ENCODE measurements around the gene GOLGA1. TPM values are rescaled to one million over a fixed set of nuclear protein-coding genes. Genes with fewer than 3 reads are reported as not detected.

The GOLGA1 gene
- total and polyA plus RNA-seq, 2 of the 13 experiments (the other 11 are each of a cell fraction or from before 2014, with no cell fraction given) = 12.7 to 15.9 TPM

DNA sequence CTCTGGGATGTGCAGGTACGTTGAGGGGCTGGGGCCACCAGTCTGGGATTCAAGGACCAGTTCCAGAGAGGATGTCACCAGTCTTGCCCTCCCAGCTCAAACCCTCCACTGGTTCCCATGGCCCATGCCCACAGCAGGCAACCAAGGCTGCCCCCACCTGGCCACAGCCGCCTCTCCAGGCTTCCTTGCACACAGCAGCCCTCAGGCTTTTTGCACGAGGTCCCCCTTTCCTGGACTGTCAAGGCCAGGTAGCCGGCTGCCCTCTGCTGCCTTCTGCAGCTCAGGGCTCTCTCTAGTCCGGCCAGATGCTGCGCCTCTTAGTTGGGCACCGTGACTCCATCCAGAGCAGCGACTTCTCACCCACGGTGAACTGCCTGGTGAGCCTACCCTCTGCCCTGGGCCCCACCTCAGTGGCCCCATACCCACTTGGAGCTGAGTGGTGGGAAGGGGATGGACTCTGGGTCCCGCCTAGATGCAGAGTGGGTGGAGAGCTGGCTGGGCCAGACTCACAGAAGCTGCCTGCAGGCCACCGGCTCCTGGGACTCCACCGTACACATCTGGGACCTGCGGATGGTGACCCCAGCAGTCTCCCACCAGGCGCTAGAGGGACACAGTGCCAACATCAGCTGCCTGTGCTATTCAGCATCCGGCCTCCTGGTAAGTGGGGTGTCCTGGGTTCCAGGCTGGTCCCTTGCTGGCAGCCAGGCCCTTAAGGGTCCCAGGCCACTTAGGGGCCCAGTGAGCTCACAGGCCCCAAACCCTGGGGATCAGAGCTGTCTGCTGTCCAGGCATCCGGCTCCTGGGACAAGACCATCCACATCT is 84.7 kb downstream of the GOLGA1 start:
- peaks cover 47% of the 10 kb centered on the region for H3K4me1 ChIP-seq (ENCODE audit: insufficient read depth, low read length)
- FAIRE-seq (no peak), ATAC-seq (peak; percentile 62), DNase-seq (ENCODE audit: low spot score) (peak; percentile 59)
- intact Hi-C loops (cut with micrococcal nuclease; ENCODE audit: unreplicated experiment) (no loop called here), in situ Hi-C loops (cut with HindIII; ENCODE audit: extremely low pct_ligation_motif_present, low pct_unique_long_range_greater_than_20kb) (no loop called here)
- ChIA-PET CTCF (ENCODE audit: low intra/inter-chr PET ratio, low total read pairs) (interaction anchor here (1.2 to 1.4 kb wide), 2 partner anchors 81 to 84 kb away, joined by 10 to 16 read pairs; no protein-coding TSS in a partner anchor), POLR2A (interaction anchor here (0.6 to 4.2 kb wide), 10 partner anchors 15 to 85 kb away, joined by 3 to 39 read pairs (median 3); partner anchors contain the start of genes NR6A1 and OLFML2A)
- no peaks in the 10 kb centered on the region; a peak in 2 of 5 replicates for H3K27me3 ChIP-seq (ENCODE audit: control insufficient read depth in 1 of 2, insufficient read depth in 2 of 2, low read length in 2 of 2)
- H3K4me3 ChIP-seq (replicated peaks in 1 of 3; ENCODE audit: insufficient read depth in 1 of 3, low read depth in 2 of 3, low read length in 3 of 3) = no peak overlapping the region
- H3K36me3 ChIP-seq (replicated peaks in 1 of 2; ENCODE audit: control insufficient read depth in 1 of 2, insufficient read depth in 2 of 2, low read length in 2 of 2) = peaks cover 17 to 37% of the 10 kb centered on the region in 2 experiments
- H3K9ac ChIP-seq (ENCODE audit: insufficient read depth, low read depth, low read length) = no peak overlapping the region
- no TSS peak for BruUV-seq (replicated peaks)
- peaks cover 24% of the 10 kb centered on the region for H3K79me2 ChIP-seq (ENCODE audit: insufficient read depth, low read length)
- no peak overlapping the region for H2AFZ ChIP-seq (ENCODE audit: low read length)
- no peak overlapping the region for H3K27ac ChIP-seq (ENCODE audit: extremely low read length, insufficient read depth, low read length)
- 50% methylated on average over 9 of the region's 16 CpGs for WGBS (ENCODE audit: low lambda C conversion rate)
- H4K20me1 ChIP-seq (ENCODE audit: insufficient read depth, low read length) = peaks cover 39% of the 10 kb centered on the region
- no peaks in the 10 kb centered on the region for H3K9me3 ChIP-seq (ENCODE audit: low read length)
- no peak overlapping the region for H3K4me2 ChIP-seq (ENCODE audit: low read depth, low read length)
- TF ChIP-seq, protein P1, sequence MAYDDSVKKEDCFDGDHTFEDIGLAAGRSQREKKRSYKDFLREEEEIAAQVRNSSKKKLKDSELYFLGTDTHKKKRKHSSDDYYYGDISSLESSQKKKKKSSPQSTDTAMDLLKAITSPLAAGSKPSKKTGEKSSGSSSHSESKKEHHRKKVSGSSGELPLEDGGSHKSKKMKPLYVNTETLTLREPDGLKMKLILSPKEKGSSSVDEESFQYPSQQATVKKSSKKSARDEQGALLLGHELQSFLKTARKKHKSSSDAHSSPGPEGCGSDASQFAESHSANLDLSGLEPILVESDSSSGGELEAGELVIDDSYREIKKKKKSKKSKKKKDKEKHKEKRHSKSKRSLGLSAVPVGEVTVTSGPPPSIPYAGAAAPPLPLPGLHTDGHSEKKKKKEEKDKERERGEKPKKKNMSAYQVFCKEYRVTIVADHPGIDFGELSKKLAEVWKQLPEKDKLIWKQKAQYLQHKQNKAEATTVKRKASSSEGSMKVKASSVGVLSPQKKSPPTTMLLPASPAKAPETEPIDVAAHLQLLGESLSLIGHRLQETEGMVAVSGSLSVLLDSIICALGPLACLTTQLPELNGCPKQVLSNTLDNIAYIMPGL (CRISPR knock-in tag; IDR thresholded peaks at IDR 0.05; ENCODE audit: borderline replicate concordance in 1 of 2, low read depth in 1 of 2) = 0 out of 4 replicates have a peak, but pooled peaks have one; percentile 23 to 41
- TF ChIP-seq ZNF850 (CRISPR knock-in tag; conservative IDR thresholded peaks at IDR 0.05) = no peak
- peak; percentile 25 for TF ChIP-seq RBM39 (IDR thresholded peaks at IDR 0.05; ENCODE audit: low read depth, low read length, poor library complexity, severe bottlenecking)
- TF ChIP-seq ZBTB4 (CRISPR knock-in tag; IDR thresholded peaks at IDR 0.05; ENCODE audit: borderline replicate concordance) = peak; percentile 20; the same call in 1 of the 2 replicates
- TF ChIP-seq ZNF256 (CRISPR knock-in tag; conservative IDR thresholded peaks at IDR 0.05) = 0 out of 2 replicates have a peak, but pooled peaks have one; percentile 38
- TF ChIP-seq GATAD1 (CRISPR knock-in tag; IDR thresholded peaks at IDR 0.05) = 0 out of 2 replicates have a peak, but pooled peaks have one; percentile 8
- no peak for TF ChIP-seq ZSCAN30 (CRISPR knock-in tag; IDR thresholded peaks at IDR 0.05)
- TF ChIP-seq XRCC5 (optimal IDR thresholded peaks at IDR 0.05; ENCODE audit: low read length) = peak; percentile 59
- TF ChIP-seq AGO1 (IDR thresholded peaks at IDR 0.05; ENCODE audit: low read depth, low read length, poor library complexity, severe bottlenecking) = peak; percentile 94
- 0 out of 2 replicates have a peak, but pooled peaks have one; percentile 18 for TF ChIP-seq ZNF124 (CRISPR knock-in tag; IDR thresholded peaks at IDR 0.05)
- peak; percentile 69; the same call in 1 of the 2 replicates for TF ChIP-seq ZNF891 (CRISPR knock-in tag; IDR thresholded peaks at IDR 0.05)
- no peak for TF ChIP-seq ZNF496 (CRISPR knock-in tag; IDR thresholded peaks at IDR 0.05; ENCODE audit: insufficient replicate concordance)
- TF ChIP-seq FOXK1 (CRISPR knock-in tag; IDR thresholded peaks at IDR 0.05; ENCODE audit: borderline replicate concordance, low read depth) = no peak
- TF ChIP-seq ZBTB42 (CRISPR knock-in tag; IDR thresholded peaks at IDR 0.05) = 0 out of 2 replicates have a peak, but pooled peaks have one; percentile 40
- TF ChIP-seq, protein P2, sequence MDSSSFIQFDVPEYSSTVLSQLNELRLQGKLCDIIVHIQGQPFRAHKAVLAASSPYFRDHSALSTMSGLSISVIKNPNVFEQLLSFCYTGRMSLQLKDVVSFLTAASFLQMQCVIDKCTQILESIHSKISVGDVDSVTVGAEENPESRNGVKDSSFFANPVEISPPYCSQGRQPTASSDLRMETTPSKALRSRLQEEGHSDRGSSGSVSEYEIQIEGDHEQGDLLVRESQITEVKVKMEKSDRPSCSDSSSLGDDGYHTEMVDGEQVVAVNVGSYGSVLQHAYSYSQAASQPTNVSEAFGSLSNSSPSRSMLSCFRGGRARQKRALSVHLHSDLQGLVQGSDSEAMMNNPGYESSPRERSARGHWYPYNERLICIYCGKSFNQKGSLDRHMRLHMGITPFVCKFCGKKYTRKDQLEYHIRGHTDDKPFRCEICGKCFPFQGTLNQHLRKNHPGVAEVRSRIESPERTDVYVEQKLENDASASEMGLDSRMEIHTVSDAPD (CRISPR knock-in tag; IDR thresholded peaks at IDR 0.05) = 0 out of 2 replicates have a peak, but pooled peaks have one; percentile 29

All from HepG2 (cell line).